GM18502 (cell line): ENCODE data around the gene TMEM134.
A peak's percentile ranks its signal among the peaks of the same experiment; 100 is the strongest.
"Not testable (repeated sequence)": the region's sequence is repeated elsewhere in the genome, so short reads cannot be mapped to it uniquely, and the experiment has no call there.

ENCODE experiments used
- ATAC-seq: cut with Tn5 transposase; IDR thresholded peaks from one replicate; pipeline ENCODE4 v1.9.1; 2021; ENCODE audit warnings: mild to moderate bottlenecking; ENCODE audit not compliant: unreplicated experiment, poor library complexity

The TMEM134 gene

DNA sequence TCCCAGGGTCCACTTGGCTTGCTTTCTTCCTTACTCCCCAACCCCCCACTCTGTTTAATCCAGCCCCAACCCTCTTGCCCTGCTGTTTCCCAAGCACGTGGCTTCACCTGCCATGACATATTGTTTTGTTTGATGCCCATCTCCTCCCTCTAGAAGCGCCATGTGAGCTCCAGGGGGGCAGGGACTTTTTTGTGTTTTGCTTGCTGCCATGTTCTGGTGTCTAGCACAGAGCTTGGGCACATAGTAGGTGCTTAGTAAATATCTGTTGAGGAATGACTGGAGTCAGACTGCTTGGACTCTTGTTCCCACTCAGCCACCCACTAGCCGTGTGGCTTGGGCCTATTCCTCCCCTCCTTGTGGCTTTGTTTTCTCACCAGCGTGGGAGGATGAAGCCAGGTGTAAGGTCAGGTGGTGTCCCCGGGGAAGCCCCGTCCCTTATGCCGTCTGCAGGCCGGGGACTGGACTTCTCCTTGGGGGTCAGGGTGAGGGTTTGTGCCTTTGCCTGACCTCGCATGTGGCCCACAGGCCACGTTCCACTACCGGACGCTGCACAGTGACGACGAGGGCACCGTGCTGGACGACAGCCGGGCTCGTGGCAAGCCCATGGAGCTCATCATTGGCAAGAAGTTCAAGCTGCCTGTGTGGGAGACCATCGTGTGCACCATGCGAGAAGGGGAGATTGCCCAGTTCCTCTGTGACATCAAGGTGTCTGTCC lies 17.6 kb upstream of the TMEM134 start:
- no peak for ATAC-seq

GRCh38 chr11:67485873-67486361 lies 16.9 kb upstream of the TMEM134 start:
- ATAC-seq, result not testable (repeated sequence)

DNA sequence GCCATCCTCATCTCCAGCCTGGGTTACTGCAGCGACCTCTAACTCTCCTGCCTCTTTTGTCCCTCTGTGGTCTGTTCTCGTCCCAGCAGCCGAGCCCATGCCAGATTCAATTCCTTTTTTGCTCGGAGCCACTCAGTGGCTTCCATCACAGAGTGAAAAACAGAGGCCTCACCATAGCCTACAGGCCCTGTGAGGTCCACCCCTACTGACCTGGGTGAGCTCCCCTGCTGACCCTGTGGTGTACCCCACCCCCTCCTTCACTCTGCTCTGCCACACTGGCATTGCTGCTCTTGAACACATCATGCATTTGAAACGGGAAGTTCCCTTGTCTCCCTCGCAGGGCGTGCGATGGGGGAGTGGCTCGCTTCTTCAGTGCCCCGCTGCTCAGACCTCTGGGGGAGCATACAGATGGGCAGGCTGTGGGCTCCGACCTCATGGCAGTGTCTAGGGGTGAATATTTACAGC lies 15.8 kb upstream of the TMEM134 start:
- ATAC-seq, result no peak

GRCh38 chr11:67483831-67484665 lies 15.0 kb upstream of the TMEM134 start:
- no peak for ATAC-seq

GRCh38 chr11:67482827-67483798 lies 14.1 kb upstream of the TMEM134 start, which contains the start of gene AIP:
AIP (plus strand) TSS chr11:67483026; CDS start chr11:67483159, 133 bp downstream.
- ATAC-seq, result peak; percentile 70

GRCh38 chr11:67482275-67482826 lies 13.3 kb upstream of the TMEM134 start:
- peak; percentile 8 for ATAC-seq

DNA sequence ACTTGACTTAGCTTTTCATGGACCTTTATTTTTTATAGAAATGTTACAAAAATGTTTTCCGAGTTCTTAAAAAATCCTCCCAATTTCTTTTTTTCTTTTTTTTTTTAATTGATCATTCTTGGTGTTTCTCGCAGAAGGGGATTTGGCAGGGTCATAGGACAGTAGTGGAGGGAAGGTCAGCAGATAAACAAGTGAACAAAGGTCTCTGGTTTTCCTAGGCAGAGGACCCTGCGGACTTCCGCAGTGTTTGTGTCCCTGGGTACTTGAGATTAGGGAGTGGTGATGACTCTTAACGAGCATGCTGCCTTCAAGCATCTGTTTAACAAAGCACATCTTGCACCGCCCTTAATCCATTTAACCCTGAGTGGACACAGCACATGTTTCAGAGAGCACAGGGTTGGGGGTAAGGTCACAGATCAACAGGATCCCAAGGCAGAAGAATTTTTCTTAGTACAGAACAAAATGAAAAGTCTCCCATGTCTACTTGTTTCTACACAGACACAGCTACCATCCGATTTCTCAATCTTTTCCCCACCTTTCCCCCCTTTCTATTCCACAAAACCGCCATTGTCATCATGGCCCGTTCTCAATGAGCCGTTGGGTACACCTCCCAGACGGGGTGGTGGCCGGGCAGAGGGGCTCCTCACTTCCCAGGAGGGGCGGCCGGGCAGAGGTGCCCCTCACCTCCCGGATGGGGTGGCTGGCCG lies 8.4 kb upstream of the TMEM134 start:
- ATAC-seq, result not testable (repeated sequence)

- not testable (repeated sequence) for ATAC-seq
Observed at GRCh38 chr11:67476692-67477091, 7.6 kb upstream of the TMEM134 start.

GRCh38 chr11:67472882-67473281 lies 3.8 kb upstream of the TMEM134 start:
- ATAC-seq, result no peak

GRCh38 chr11:67470337-67471002 lies 1.4 kb upstream of the TMEM134 start:
- no peak for ATAC-seq

- no peak for ATAC-seq
Observed at GRCh38 chr11:67469508-67469811, 409 bp upstream of the TMEM134 start.

- no peak for ATAC-seq
Observed at GRCh38 chr11:67468456-67468758, 644 bp downstream of the TMEM134 start.

- no peak for ATAC-seq
Observed at GRCh38 chr11:67468056-67468455, 995 bp downstream of the TMEM134 start.

- no peak for ATAC-seq
Observed at GRCh38 chr11:67466962-67467771, 1.9 kb downstream of the TMEM134 start.

- ATAC-seq, result no peak
Observed at GRCh38 chr11:67466367-67466766, 2.7 kb downstream of the TMEM134 start.

DNA sequence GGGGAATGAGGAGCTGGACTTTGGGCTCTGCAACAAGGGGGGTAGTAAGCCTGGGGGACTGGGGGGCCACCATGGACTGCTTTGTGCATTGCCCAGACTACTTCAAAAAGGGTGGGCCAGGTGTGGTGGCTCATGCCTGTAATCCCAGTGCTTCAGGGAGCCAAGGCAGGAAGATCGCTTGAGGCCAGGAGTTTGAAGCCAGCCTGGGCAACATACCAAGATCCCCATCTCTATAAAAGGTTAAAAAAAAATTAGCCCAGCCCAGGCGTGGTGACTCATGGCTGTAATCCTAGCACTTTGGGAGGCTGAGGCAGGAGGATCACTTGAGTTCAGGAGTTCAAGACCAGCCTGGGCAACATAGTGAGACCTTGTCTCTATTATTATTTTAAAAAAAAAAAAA lies 3.5 kb downstream of the TMEM134 start:
- not testable (repeated sequence) for ATAC-seq

- ATAC-seq, result no peak
Observed at GRCh38 chr11:67465189-67465510, 3.9 kb downstream of the TMEM134 start.
